Stimulated activated CD8-positive, alpha-beta memory T cell treated with anti-CD3 and anti-CD28 coated beads, Interleukin-7, amount 100 ng/mL, for 1 hour (primary cell): Measurements from ENCODE around the gene ASZ1.
"Not testable (repeated sequence)": the region's sequence is repeated elsewhere in the genome, so short reads cannot be mapped to it uniquely, and the experiment has no call there.

Source experiments
- DNase-seq, 2 donors: peaks; one replicate each; pipeline ENCODE4 v3.0.0-alpha.2; 2020; ENCODE audit warnings: low read depth in 2 of 2

ASZ1 gene, protein sequence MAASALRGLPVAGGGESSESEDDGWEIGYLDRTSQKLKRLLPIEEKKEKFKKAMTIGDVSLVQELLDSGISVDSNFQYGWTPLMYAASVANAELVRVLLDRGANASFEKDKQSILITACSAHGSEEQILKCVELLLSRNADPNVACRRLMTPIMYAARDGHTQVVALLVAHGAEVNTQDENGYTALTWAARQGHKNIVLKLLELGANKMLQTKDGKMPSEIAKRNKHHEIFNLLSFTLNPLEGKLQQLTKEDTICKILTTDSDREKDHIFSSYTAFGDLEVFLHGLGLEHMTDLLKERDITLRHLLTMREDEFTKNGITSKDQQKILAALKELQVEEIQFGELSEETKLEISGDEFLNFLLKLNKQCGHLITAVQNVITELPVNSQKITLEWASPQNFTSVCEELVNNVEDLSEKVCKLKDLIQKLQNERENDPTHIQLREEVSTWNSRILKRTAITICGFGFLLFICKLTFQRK

DNA sequence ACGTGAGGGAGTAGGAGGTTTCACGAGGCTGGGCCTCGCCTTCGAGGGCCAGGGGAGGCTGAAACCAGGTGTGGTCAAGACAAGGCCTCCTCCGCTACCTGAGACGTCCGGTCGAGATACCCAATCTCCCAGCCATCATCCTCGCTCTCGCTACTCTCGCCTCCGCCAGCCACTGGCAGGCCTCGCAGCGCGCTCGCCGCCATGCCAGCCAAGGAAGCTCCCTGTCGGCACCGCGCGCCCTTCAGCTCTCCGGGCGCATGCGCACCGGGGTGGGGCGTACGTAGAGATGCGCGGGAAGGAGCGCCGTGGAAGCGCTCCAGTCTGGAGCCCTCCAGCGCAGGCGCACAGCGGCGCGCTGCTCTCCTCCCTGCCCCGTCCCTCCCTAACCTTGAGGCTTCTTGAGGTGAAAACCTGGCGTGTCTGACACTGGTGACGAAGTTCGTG lies at the start of gene ASZ1:
Gene ASZ1, minus strand, starts transcription at position 236 of the 444 bp plus-strand sequence. Its CDS starts 33 bp downstream, at position 203.
- no peak for DNase-seq

DNA sequence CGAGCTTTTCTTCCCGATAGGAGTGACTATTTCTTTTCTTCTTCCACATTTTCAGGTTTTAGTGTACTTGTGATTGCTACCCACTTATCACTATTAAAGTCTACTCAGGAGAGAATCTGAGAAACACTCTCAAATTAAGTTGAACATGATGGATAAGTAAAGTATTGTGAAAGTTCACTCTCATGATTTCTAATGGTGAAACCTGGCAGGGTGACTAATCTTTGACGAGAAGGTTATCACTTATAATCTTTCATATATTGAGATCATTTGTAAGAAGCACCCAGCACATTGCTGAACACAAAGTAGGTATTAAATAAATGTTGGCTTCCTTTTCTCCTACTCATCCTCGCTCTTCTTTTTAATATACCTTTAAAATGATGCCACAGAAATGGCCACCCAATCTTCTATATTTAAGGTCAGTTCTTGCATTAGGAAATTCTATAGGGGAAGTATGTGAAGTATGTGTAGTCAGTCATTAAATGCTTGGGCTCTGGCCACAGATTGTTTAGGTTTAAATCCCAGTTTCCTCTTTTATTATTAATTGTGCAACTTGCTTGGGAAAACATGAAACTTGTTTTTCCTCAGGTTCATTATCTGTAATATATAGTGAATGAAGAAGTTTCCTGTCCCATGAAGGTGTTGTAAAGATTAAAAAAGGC lies 49.4 kb upstream of the ASZ1 start:
- no peak for DNase-seq

DNA sequence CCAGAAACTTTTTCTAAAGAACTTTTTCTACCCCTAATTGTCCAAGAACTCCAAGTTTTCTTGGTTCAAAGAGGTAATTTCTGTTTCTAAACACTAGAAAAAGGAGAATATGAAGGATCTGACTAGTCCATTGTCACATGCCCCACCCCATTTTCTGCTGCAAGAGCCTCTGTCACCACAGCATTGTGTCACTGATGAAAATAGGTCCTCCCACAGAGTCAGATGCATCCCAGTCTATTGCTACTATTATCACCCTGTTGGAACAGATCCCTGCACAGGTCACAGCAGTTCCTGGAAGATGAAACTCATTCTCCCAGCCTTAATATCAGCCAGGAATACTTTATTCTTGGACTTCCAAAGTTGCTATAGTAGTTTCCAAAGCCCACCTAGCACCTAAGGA lies 45.0 kb upstream of the ASZ1 start:
- DNase-seq: no peak

DNA sequence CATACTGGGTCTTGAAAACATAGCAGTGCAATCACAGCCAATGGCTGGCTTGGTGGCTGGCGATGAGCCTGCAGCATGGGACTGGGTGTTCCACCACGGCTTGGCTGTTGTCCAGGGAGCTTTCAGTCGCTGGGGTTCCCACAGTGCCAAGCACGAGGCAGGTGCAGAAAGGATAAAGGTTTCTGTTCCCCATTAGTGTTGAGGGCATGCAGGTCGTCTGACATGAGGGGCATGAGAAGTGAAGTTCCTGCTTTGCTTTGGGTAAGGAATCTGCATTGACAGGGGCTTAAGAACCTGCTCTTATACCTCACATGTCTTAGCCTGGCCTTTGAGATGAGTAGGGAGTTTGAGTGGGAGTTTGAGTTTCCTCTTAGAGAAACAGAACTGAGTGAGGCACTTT lies 43.5 kb upstream of the ASZ1 start:
- no peak for DNase-seq

DNA sequence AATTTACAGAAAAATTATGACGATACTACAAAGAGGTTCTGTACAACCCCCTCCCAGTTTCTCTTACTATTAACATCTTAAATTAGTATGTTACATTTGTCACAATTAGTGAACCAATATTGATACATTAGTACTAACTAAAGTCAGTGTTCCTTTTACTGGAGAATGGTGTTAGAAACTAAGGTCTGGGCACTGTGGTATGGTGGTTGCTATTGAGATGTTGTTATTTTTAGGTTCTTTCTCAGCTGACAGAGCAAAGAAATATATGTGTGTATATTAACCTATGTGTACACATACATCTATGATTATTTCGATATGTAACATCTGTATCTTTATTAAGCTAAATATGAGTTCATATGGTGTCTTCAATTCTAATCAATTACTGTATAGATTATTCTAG lies 40.9 kb upstream of the ASZ1 start:
- DNase-seq: no peak

DNA sequence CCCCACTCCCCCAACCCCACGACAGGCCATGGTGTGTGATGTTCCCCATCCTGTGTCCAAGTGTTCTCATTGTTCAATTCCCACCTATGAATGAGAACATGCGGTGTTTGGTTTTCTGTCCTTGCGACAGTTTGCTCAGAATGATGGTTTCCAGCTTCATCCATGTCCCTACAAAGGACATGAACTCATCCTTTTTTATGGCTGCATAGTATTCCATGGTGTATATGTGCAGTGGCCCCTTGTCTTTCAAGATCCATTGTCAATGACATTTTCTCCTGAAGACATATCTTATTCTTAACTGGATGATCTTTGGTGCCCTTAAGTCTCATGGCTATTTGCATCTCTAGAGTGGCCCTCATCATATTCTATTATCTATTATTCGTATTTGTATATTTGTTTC lies 33.5 kb upstream of the ASZ1 start:
- not testable (repeated sequence) for DNase-seq

DNA sequence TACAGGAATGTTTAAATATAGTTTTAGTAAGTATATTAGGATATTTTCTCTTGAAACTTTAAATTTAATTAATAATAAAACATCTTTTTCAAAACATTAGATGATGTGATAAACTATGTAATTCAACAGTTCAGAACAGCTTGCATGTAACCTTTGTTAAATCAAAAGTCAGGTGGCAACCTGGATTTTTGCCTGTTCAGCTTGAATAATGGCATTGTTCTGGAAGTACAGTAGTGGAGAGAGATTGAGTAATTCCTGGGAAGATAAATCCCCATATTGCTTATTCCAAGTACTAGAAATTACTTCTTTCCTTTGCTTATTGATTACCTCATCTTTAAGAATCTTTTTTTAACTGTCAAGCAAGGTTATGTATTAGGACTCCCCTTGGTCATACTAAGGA lies 32.4 kb upstream of the ASZ1 start:
- DNase-seq: no peak

DNA sequence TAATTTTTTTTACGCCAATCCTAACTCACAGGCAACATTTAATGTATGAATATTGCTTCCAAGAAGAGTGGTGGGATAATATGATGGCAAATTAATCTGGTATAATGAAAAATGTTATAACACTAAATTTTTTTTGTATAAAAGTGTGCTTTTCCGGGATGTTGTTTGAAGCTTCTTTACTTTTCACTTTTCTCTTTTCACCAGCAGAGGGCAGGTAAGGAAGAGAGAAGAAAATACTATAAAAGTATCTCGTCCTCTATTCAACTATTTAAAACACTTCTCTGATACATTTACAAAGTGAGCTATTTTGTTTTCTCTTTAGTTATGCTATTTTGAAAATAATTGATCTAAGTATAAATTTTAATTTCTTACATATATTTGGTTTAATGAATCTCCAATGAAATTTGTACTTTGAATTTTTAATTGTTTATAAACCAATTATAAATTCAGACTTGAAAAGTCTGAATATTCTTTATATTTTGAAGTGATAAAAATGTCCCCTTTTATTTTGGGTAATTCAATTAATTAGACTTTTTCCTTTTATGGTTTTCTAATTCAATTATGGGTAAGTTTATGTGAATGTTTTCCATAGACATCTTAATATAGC lies 31.8 kb upstream of the ASZ1 start:
- DNase-seq: no peak

DNA sequence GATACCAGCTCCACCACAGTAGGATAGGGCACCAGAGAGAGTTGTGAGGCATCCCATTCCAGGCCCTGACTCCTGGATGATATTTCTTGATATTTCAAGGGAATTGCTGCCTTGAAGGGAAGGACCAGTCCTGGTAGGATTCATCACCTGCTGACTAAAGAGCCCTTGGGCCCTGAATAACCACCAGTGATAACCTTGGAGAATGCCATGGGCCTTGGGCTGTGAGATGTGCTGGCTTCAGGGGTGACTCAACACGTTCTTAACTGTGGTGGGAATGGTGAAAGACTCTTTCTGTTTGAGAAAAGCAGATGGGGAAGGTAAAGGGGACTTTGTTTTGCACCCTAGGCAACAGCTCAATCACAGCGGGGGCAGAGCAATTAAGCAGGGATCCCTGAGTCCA lies 21.4 kb upstream of the ASZ1 start:
- no peak for DNase-seq

DNA sequence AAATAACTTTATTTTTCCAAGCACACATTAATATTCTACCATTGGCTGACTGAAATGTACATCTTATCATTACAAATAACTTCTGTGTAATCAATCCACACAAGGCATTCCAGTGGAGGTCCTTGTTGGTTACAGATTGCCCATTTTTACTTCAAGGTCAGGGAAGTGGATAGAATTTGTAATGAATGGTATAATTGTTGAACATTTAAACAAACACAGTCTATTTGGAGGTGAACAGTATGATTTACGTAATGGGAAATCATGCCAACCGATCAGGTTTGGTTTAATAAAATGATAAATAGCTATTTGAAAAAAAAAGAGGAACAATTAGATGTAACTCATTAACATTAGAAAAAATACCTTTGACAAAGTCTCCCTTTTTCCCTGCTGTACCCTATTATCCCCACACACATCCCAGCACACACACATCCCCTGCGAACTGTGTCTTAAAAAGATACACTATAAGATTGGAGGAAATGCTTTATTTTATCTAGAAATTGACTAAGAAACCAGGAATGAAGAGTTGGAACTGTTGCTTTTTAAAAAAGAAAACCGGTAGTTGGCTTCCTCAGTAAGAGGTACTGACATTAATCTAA lies 19.0 kb upstream of the ASZ1 start:
- no peak for DNase-seq

DNA sequence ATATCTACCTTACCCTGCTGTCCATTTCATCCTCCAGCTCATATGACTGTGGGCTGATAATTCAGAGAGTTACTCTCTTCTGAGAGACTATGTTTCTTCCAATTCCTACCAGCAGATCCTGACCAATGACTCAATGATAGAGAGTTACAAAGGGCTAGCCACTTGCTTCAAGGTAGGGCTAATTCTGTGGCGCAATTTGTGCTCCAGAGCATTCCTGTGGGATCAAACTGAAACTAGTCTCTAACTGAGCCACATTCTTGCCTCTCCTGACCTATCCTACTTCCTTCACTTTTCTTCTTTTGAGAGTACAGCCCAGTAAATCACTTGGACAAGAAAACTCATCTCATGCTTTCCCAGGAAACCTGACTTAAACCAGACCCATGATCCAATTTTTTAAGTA lies 17.9 kb upstream of the ASZ1 start:
- no peak for DNase-seq

DNA sequence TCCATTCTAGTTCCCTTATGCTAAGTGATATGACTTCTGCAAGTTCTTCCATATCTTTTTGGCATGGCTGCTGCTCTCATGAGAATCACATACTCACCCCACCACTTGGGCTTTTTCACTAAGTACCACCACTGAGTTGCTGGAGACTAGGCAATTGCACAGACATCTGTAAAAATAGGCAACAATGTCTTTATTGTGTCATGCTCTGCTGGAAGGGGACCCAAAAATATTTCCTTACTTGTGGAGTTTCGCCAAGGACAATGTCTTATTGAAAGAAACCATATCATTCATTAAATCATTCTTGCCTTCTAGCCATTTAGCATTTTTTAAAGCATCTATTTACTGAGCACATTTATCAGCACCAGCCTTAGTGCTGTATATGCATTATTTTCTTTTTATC lies 17.4 kb upstream of the ASZ1 start:
- DNase-seq: no peak

DNA sequence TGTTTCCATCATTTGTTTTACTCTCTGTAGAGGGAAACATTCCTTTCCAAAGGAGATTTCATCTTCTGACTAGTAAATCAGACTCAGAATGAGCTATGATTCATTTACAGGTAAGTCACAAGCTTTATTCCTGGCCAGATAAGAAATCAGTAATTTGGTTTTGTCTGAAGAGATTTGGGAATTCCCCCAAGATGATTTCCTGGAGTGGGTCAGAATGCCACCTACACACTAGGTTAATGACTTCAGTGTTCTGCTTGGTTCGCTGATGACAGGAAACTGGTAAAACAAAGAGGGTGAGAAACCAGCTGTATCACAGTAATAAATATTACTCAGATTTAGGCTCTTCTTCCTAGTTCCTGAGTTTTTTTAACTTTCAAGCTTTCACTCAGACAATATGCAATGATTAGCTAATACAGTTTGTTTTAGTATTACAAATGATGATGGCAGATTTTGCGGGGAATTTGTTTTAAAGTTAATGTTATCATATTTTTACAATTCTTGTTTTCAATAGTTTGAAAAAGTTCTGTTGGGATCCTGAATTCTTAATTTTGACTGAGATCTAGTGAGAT lies 8.3 kb upstream of the ASZ1 start:
- DNase-seq: no peak

DNA sequence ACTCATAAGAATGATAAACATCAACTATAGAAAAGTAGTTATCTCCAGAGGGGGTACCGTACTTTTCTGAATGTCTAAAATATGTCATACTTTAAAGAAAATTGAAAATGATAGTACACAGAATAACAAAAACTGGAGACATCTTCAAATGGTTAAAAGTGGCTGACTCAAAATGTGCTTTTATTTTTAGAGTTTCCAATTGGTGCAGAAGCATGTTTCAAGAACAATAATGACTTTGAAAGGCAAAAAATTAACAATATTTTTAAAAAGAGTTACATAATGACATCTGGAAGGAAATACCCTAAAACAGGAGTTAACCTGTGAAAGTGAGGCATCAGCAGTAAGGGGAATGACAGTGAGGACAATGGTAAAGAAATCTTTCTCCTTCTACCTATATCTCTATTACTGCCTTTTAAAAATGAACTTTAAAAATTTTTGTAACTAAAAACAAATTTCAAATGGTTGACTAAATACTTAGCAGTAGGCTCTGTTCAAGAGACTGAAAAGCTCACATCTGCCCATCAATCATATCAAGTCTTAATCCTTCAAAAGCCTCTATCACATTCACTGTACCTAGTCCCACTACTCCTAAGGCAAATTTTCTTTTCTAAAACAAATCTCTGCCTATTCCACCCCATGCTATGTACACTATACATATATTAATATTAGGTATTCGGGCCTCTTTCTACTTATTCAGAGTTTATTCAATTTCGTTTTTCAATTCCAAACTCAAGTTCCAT lies 3.0 kb downstream of the ASZ1 start:
- DNase-seq: no peak

DNA sequence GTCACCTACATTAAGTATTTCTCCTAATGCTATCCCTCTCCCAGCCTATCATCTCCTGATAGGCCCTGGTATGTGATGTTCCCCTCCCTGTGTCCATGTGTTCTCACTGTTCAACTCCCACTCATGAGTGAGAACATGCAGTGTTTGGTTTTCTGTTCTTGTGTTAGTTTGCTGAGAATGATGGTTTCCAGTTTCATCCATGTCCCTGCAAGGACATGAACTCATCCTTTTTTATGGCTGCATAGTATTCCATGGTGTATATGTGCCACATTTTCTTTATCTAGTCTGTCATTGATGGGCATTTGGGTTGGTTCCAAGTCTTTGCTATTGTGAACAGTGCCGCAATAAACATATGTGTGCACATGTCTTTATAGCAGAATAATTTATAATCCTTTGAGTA lies 12.7 kb downstream of the ASZ1 start:
- not testable (repeated sequence) for DNase-seq

DNA sequence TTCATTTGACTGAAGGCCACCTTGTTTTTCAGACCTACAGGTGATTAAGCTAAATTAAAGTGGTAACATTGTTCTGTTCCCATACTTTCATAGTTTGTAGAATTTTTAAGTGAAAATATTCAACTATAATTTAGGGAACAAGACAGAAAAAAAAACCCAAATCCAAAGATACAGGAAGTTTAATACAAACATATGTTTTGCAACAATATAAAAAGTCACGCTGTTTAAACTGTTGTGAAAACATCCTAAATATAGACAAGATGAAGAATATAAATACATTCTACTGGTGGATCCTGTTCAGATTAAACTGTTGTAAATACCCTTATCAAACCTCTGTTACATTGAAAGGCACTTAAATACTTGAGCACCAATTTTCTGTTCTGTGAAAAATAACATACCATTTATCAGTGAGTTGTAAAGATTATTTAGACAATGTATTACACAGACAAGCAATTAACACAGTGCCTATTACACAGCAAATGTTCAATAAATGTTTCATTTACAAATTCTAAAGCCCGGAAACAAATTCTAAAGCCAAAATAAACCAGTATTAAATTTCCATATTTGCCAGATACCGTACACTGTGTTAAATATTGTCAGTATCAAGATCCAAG lies 14.2 kb downstream of the ASZ1 start:
- no peak for DNase-seq

DNA sequence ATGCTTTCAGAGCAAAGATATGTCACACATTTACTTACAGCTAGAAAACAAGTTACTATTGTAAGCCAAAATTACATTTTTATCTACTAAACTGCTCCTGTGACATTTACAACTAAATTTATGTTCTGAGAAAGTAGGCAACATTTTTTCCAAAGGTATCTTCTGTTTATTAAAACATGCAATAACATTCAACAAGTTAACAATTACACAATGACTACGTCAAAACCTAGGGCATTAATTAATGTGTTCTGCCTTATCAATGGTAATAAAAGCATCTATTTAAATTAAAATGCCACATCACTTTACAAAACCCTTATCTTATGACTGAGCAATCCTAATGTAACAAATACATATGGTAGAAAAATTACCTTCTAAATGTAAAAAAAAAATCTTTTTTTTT lies 14.9 kb downstream of the ASZ1 start:
- DNase-seq: no peak

DNA sequence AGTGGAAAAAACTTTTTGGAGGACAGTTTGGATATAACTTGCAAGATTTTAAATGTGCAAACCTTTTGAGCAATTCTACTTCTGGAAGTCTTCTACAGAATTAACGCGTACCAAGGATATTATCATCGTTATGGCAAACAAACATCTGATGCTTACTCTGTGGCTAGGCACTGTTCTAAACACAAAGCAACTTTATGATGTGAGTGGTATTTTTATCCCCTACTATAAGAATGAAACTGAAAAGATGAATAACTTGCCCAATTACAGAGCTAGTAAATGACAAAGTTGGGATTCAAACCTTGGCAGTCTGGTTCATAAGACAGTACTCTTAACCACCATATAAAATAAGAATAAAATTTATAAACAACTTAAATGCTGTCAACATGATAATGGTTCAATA lies 15.8 kb downstream of the ASZ1 start:
- no peak for DNase-seq

DNA sequence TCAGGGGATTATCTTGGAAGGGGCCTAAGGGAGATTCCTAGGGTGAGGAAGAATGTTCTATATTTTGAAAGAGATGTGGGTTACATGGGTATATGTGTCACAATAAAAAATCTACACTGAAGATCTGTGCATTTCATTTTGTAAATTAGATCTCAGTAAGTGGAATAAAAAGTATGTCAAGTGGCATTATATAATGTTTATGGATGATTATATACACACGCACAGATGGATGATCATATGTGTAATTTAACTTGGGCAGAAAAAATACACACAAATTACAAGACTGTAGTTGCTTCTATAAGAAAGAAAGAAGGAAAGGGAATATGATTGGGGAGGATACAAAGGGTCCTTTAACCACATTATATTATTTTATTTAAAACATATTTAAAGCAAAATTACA lies 18.5 kb downstream of the ASZ1 start:
- no peak for DNase-seq

DNA sequence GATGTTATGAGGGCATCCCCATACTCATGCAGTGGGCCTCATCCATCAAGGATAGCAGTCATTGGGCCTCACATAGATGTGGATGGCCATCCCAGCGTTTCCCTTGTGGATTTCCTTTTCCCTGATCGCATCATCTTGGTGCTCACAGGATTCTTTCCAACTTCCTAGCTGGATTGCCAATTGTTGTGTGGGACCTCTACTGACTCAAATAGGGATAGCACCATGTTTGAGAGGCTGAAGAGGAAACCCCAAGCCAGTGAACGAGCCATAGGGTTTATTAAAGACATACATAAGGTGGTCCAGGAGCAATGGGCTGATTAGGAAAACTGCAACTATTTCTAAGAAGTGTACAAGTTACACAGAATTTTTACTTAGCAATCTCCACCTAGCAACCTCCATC lies 21.8 kb downstream of the ASZ1 start:
- DNase-seq: no peak

DNA sequence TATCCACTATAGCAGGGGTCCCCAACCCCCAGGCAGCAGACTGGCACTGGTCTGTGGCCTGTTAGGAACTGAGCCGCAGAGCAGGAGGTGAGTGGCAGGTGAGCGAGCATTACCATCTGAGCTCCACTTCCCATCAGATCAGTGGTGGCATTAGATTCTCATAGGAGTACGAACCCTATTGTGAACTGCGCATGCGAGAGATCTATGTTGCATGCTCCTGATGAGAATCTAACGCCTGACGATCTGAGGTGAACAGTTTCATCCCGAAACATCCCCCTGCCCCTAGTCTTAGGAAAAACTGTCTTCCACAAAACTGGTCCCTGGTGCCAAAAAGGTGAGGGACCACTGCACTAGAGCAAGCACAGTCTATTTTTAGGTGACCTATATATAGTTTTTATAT lies 23.6 kb downstream of the ASZ1 start:
- no peak for DNase-seq
